ENCODE data around the gene EIF2D. TPM values are rescaled to one million over a fixed set of nuclear protein-coding genes. Genes with fewer than 3 reads are reported as not detected.

Gene EIF2D
- total and polyA plus RNA-seq, 2 of the 4 experiments (the other 2 are of a cell fraction), result 64.3 to 69.4 TPM

DNA sequence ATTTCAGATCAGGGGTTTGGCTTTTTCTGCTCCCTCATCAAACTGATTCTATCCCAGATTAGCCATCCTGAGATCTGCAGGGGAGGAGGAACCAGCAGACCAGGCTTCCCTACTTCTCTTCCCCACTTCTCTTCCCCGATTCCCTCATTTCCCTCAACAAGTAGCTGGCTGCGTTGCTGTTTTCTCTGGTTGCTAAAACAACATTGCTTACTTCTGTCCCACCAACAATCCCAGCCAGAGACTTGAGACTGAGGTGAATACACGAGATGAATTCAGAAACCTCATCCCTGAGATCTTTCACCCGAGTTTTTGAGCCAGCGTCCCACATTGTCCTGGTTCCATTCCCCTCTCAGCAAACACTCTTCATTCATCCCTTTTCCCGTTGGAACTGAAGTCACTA, 45.5 kb upstream of the EIF2D start:
- dilution Hi-C loops (cut with HindIII; ENCODE audit: low sequenced_read_pairs, unreplicated experiment), result no loop called here
- CTCF ChIA-PET, result interaction anchor here (0.8 to 1.8 kb wide), 3 partner anchors 12 to 171 kb away, joined by 3 to 4 read pairs (median 3); partner anchors contain the start of gene DYRK3
- intact Hi-C loops (cut with micrococcal nuclease), result no loop called here

More for the DNA sequence above, 45.5 kb upstream of the EIF2D start:
- TF ChIP-seq NFE2L2 (IDR thresholded peaks at IDR 0.05; ENCODE audit: low read depth, low read length) (no peak), POLR2A (IDR thresholded peaks at IDR 0.05; ENCODE audit: low read depth, low read length) (no peak), USF2 (IDR thresholded peaks at IDR 0.05; ENCODE audit: low read depth, low read length) (no peak), RAD21 (IDR thresholded peaks at IDR 0.05; ENCODE audit: low read length) (no peak), MAZ (IDR thresholded peaks at IDR 0.05; ENCODE audit: borderline replicate concordance, low read depth, low read length) (no peak), MAFK (IDR thresholded peaks at IDR 0.05; ENCODE audit: low read depth, low read length) (no peak), RCOR1 (IDR thresholded peaks at IDR 0.05; ENCODE audit: insufficient replicate concordance, low read length) (no peak), MXI1 (IDR thresholded peaks at IDR 0.05; ENCODE audit: borderline replicate concordance, low read depth, low read length) (no peak), SMC3 (IDR thresholded peaks at IDR 0.05; ENCODE audit: low read depth, low read length) (no peak), RFX5 (IDR thresholded peaks at IDR 0.05; ENCODE audit: low read depth, low read length) (no peak), CEBPB (IDR thresholded peaks at IDR 0.05; ENCODE audit: low read depth, low read length) (no peak), BHLHE40 (IDR thresholded peaks at IDR 0.05; ENCODE audit: low read depth, low read length) (no peak), CHD1 (IDR thresholded peaks at IDR 0.05; ENCODE audit: low read depth, low read length) (no peak), FOS (IDR thresholded peaks at IDR 0.05; ENCODE audit: low read depth, low read length) (no peak)
- TF ChIP-seq, protein P1, sequence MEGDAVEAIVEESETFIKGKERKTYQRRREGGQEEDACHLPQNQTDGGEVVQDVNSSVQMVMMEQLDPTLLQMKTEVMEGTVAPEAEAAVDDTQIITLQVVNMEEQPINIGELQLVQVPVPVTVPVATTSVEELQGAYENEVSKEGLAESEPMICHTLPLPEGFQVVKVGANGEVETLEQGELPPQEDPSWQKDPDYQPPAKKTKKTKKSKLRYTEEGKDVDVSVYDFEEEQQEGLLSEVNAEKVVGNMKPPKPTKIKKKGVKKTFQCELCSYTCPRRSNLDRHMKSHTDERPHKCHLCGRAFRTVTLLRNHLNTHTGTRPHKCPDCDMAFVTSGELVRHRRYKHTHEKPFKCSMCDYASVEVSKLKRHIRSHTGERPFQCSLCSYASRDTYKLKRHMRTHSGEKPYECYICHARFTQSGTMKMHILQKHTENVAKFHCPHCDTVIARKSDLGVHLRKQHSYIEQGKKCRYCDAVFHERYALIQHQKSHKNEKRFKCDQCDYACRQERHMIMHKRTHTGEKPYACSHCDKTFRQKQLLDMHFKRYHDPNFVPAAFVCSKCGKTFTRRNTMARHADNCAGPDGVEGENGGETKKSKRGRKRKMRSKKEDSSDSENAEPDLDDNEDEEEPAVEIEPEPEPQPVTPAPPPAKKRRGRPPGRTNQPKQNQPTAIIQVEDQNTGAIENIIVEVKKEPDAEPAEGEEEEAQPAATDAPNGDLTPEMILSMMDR (conservative IDR thresholded peaks at IDR 0.05; ENCODE audit: low read depth, low read length), result no peak
- TF ChIP-seq, protein P2, sequence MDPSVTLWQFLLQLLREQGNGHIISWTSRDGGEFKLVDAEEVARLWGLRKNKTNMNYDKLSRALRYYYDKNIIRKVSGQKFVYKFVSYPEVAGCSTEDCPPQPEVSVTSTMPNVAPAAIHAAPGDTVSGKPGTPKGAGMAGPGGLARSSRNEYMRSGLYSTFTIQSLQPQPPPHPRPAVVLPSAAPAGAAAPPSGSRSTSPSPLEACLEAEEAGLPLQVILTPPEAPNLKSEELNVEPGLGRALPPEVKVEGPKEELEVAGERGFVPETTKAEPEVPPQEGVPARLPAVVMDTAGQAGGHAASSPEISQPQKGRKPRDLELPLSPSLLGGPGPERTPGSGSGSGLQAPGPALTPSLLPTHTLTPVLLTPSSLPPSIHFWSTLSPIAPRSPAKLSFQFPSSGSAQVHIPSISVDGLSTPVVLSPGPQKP (IDR thresholded peaks at IDR 0.05; ENCODE audit: borderline replicate concordance, low read depth, low read length), result no peak
- ATAC-seq (ENCODE audit: low read depth) (no peak), DNase-seq (no peak)
- H3K79me1 ChIP-seq (ENCODE audit: low read depth in 1 of 2, low read length in 2 of 2), result no peaks in the 10 kb centered on the region
- H2BK20ac ChIP-seq (ENCODE audit: low read depth, low read length), result no peak overlapping the region
- H4K20me1 ChIP-seq (ENCODE audit: insufficient read depth, low read length), result peaks cover 3% of the 10 kb centered on the region; the same call in 1 of the 2 replicates
- H4K91ac ChIP-seq (ENCODE audit: insufficient read depth, low read depth, low read length), result no peak overlapping the region
- H3K9ac ChIP-seq (ENCODE audit: low read depth, low read length), result no peak overlapping the region
- H4K5ac ChIP-seq (ENCODE audit: low read depth, low read length), result no peak overlapping the region
- no peak overlapping the region for H2BK5ac ChIP-seq (ENCODE audit: low read depth, low read length, poor library complexity, severe bottlenecking)
- no peak overlapping the region for H3K18ac ChIP-seq (ENCODE audit: low read depth, low read length)
- H3K4me1 ChIP-seq (ENCODE audit: control insufficient read depth, insufficient read depth, low read length), result peaks cover 2% of the 10 kb centered on the region; the same call in 1 of the 2 replicates
- no peak overlapping the region for H2AFZ ChIP-seq (replicated peaks; ENCODE audit: low read length, poor library complexity)
- H3K56ac ChIP-seq (ENCODE audit: extremely low read depth, insufficient read depth, low read length), result no peak overlapping the region
- in situ Hi-C loops (cut with MboI; ENCODE audit: low sequenced_read_pairs), result no loop called here
- no peaks in the 10 kb centered on the region; the same call in 1 of the 2 replicates for H3K9me1 ChIP-seq (ENCODE audit: insufficient read depth, low read length)
- WGBS, 2 experiments (ENCODE audit: extremely low coverage in 2 of 2, insufficient read length in 1 of 2), result 100% methylated on average over 1 of the region's 6 CpGs; no CpG with 5 or more reads in 1 of the 2 experiments
- no peak overlapping the region for H3K23ac ChIP-seq (ENCODE audit: low read depth, low read length)
- H3K27me3 ChIP-seq (ENCODE audit: control insufficient read depth, insufficient read depth, low read length), result peaks cover 12% of the 10 kb centered on the region
- no peak overlapping the region for H3K27ac ChIP-seq (ENCODE audit: insufficient read depth, low read length)
- no peak overlapping the region for H2BK120ac ChIP-seq (ENCODE audit: low read depth, low read length)
- no peak overlapping the region for H3K4ac ChIP-seq (ENCODE audit: low read depth, low read length)
- POLR2A ChIA-PET (ENCODE audit: unreplicated experiment), result interaction anchor here (0.6 kb wide), 1 partner anchor 18 kb away, joined by 3 read pairs; no protein-coding TSS in a partner anchor
- H2BK15ac ChIP-seq (ENCODE audit: low read depth, low read length), result no peak overlapping the region
- H2AK9ac ChIP-seq (replicated peaks; ENCODE audit: low read depth, low read length, poor library complexity), result peak overlapping the region; percentile 24
- no peak overlapping the region for H4K8ac ChIP-seq (ENCODE audit: low read depth in 2 of 2, low read length in 2 of 2)
- no TSS peak for BruUV-seq (replicated peaks)
- H3K4me2 ChIP-seq (ENCODE audit: low read depth, low read length), result no peak overlapping the region
- no peaks in the 10 kb centered on the region for H3K36me3 ChIP-seq (ENCODE audit: control insufficient read depth, insufficient read depth, low read length)
- no peak overlapping the region for H2AK5ac ChIP-seq (ENCODE audit: low read depth, low read length)
- H3K14ac ChIP-seq (replicated peaks; ENCODE audit: low read depth, low read length), result no peak overlapping the region; the same call in 1 of the 2 replicates
- peaks cover 2% of the 10 kb centered on the region; the same call in 1 of the 2 replicates for H3K9me3 ChIP-seq (ENCODE audit: control insufficient read depth, insufficient read depth, low read length)
- H3K4me3 ChIP-seq (ENCODE audit: insufficient read depth, low read depth, low read length), result no peak overlapping the region
